Activated CD4-positive, alpha-beta T cell treated with anti-CD3 and anti-CD28 coated beads, Interleukin-2, amount 50 U/mL, for 16 hours (primary cell): Measurements from ENCODE around the gene ANXA2.

Source experiments
- DNase-seq: peaks from one replicate; pipeline ENCODE4 v3.0.0-alpha.2; 2020

The ANXA2 gene

GRCh38 chr15:60363903-60364611 is 33.7 kb downstream of the ANXA2 start:
- DNase-seq: no peak

DNA sequence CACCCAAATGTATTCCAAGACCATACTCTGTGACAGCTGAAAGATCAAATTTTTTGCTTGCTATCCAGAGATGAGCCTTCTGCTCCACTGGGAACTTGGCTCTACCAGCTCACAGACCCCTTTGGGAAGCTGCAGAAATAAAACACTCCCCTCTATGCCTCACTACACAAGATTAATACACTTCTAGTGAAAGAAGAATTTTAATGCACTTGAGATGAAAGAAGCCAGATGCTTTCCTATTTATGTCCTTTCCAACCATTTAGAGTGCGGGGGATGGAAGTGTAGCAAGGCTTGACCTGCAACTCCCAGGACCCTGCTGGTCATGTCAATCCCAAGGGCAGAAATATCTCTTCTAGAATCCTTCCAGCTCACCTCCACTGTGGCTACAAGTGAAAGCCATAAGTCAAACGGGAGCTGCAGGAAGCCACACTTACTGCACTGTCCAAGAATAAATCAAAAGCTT is 34.7 kb downstream of the ANXA2 start:
- no peak for DNase-seq

GRCh38 chr15:60362321-60363086 is 35.3 kb downstream of the ANXA2 start:
- peak; percentile 92 for DNase-seq

DNA sequence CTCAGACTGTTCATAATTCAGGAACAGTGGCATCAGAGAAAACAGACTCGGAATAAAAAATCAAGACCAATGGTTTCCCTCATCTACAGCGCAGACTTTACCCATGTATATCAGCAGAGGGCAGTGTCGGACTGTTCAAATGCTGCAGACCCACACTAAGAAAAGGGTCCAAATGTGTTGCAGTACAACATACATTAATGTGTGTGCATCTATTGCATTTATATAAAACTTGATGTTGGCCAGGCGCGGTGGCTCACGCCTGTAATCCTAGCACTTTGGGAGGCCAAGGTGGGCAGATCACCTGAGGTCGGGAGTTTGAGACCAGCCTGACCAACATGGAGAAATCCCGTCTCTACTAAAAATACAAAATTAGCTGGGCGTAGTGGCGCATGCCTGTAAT is 38.0 kb downstream of the ANXA2 start:
- DNase-seq: peak; percentile 60

- no peak for DNase-seq
Observed at GRCh38 chr15:60358935-60359682, 38.7 kb downstream of the ANXA2 start.

DNA sequence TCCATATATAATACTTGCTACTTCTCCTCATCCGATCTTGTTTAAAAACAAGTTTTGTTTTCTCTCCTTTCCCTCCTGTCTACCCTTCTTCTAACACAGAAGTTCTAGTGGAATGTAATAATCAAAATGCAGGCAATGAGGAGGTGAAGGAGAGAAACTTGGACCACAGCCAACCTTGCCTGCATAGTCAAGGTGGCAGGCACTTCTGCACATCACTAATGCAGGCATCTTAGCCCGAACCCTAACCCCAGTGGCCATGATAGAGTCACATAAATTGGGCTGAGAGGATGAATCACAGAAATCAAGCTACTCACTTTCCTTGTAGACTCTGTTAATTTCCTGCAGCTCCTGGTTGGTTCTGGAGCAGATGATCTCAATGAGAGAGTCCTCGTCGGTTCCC is 41.0 kb downstream of the ANXA2 start:
- DNase-seq: no peak

DNA sequence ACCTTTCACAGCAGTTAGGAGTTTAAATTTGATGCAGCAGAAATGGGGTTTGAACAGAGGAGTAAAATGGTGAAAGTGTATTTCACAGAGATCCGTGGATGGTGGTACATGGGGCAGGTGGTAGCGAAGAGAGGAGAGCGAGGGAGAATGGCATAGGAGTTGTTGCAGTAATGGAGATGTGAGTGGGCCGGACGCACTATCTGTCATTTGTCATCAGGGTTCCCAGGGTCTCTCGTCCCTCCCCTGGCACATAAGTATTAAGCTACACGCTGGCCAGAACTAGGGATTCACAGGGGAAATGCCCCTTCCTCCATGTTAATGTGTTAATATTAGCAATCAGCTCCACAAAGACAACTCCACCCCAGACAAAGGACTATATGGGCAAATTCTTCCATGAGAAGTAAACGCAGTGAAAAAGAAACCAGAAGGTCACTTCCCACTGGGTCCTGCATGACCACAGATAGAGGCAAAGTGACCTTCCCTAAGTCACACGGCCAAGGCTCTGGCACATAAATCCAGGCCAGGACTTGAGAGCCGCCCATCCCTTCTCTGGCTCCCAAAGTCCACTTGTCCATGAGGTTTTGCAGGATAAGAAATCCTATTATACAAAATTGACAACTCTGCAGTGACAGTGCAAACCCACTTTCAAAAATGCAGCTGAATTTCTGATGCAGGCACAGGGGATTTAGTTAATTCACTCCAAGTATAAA is 42.5 kb downstream of the ANXA2 start:
- DNase-seq: no peak

- no peak for DNase-seq
Observed at GRCh38 chr15:60353245-60353920, 44.4 kb downstream of the ANXA2 start.

GRCh38 chr15:60352525-60352924 is 45.3 kb downstream of the ANXA2 start:
- DNase-seq: no peak

GRCh38 chr15:60351066-60351465 is 46.7 kb downstream of the ANXA2 start:
- no peak for DNase-seq

DNA sequence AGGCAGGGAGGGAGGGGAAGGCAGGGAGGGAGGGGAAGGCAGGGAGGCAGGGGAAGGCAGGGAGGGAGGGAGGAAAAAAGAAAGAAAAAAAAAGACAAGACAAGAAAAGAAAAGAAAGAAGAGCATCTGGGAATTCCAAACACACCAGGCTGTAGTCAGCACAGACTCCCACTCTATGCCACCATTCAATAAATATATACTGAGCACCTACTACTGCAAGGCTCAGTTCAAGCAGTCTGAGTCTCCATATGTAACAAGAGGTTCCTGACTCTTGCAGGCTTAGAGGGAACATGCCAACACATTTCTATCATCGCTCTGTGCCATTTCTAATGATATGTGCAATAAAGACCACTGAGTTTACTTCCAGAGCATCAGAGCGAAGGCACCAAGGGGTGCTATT is 47.7 kb downstream of the ANXA2 start:
- DNase-seq: no peak

DNA sequence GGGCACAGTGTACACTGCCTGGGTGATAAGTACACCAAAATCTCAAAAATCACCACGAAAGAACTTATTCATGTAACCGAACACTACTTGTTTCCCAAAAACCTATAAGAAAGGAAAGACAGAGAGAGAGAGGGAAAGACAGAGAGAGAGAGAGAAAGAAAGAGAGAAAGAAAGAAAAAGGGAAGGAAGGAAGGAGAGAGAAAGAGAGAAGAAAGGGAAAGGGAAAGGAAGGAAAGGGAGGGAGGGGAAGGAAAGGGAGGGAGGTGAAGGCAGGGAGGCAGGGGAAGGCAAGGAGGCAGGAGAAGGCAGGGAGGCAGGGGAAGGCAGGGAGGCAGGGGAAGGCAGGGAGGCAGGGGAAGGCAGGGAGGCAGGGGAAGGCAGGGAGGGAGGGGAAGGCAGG is 48.2 kb downstream of the ANXA2 start:
- no peak for DNase-seq

DNA sequence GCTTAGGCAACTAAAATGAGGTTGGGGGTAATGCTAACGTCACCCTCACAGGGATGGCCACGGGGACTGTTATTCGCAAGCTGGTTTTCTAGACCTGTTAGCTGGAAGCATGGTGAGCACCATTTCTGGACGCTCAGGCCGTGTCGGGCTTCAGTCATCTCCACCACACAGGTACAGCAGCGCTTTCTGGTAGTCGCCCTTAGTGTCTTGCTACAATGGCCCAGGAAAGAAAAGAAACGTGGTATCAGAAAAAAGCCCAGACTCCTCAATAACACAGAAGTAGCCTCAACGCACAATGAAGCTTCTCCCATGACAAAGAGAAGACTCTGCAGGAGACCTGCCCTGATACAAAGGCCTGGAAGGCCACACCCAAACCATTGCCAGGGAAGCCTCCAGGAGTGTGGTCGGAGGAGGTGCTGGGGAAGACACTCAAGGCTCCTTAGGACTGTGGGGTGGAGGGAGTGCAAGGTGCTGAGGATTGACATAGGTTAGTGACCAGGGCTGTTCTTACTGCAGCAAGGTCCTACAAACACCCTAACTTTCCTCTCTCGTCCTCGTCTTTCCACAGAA is 50.2 kb downstream of the ANXA2 start:
- no peak for DNase-seq

- no peak for DNase-seq
Observed at GRCh38 chr15:60346653-60347052, 51.1 kb downstream of the ANXA2 start.

DNA sequence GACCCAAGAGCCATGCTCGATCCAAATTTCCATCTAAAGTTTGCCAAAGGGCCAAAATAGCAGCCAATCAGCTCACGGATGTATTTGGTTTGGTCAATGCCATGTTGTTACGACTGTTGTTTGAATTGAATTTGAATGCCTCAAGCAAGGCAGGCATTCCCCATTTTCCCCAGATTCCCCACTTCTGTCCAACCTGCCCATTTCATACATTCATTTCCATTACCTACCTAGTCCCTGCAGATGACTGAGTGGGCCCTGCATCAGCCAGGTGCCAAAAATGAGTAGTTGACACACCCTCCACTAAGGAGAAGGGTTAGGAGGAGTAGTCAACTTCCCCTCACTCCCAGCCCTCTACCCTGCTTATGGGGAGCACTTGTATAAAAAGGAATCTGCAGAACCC is 51.7 kb downstream of the ANXA2 start:
- no peak for DNase-seq

- no peak for DNase-seq
Observed at GRCh38 chr15:60345598-60345997, 52.2 kb downstream of the ANXA2 start.

- no peak for DNase-seq
Observed at GRCh38 chr15:60344987-60345386, 52.8 kb downstream of the ANXA2 start.

DNA sequence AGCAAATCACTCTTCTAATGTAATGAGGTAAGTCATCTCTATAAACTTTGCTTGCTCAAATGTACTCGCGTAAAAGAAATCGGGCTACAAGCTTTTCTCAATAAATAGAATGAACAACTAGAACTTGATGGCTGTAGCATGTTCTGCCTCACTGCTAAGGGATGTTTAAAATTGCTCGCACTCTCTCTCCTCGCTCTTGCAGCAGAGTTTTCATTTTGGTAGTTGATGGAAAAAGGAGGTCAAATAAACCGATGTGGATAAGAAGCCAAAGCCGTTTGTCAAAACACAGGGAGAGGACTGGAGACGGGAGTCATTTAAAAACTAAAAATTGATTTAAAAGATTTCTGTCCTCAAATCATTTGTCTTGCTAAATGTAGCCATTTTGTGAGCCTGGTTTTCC is 53.3 kb downstream of the ANXA2 start:
- DNase-seq: no peak

GRCh38 chr15:60343221-60343970 is 54.4 kb downstream of the ANXA2 start:
- no peak for DNase-seq

DNA sequence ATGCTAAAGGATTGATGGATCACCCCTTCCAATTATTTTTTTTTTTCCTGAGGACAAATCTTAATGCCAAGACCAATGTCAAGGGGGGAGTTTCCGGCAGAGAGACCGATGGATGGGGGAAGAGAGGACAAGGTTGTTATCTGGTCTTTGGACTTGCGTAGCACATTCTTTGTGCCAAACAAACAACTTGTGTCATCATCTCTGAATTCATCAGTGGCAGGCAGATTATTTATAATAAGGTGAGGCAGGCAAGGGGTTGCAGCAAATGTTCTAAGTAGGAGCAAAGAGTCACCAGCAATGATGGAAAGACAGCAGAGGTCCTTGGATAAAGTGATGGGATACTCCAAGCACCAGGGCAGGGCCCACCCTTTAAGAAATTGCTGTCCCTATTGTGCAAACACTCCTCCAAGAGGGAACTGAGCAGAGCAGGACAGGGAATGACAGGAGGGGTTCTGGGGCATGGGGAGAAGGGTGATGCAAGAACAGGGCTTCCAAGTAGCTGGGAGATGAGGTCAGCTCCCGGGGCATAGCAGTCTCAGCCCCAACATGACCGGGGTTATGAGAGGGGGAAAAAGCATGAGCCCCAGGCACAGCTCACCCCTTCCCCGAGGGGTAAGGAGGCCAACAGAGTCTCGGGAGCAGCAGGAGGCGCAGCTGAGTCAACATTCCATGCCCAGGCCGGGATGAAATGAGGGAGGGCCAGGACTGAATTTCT is 57.4 kb downstream of the ANXA2 start:
- DNase-seq: no peak

- DNase-seq: no peak
Observed at GRCh38 chr15:60339236-60339635, 58.5 kb downstream of the ANXA2 start.
